HG02571 (cell line): ENCODE data around the gene PHF21B.

ENCODE experiments used
- ATAC-seq: cut with Tn5 transposase; IDR thresholded peaks from one replicate; pipeline ENCODE4 v1.9.1; 2021; ENCODE audit warnings: mild to moderate bottlenecking, moderate library complexity; ENCODE audit not compliant: unreplicated experiment

Gene PHF21B

GRCh38 chr22:44992166-44992565, 17.6 kb downstream of the PHF21B start:
- ATAC-seq: no peak

- no peak for ATAC-seq
Measured at GRCh38 chr22:44991218-44991617, 18.6 kb downstream of the PHF21B start.

GRCh38 chr22:44990810-44991209, 19.0 kb downstream of the PHF21B start:
- no peak for ATAC-seq

GRCh38 chr22:44990328-44990727, 19.5 kb downstream of the PHF21B start:
- ATAC-seq: no peak

GRCh38 chr22:44988671-44989070, 21.1 kb downstream of the PHF21B start:
- ATAC-seq: no peak

- ATAC-seq: no peak
Measured at GRCh38 chr22:44986926-44987325, 22.9 kb downstream of the PHF21B start.

GRCh38 chr22:44985906-44986527, 23.8 kb downstream of the PHF21B start:
- ATAC-seq: no peak

- ATAC-seq: no peak
Measured at GRCh38 chr22:44983878-44984482, 25.8 kb downstream of the PHF21B start.

- ATAC-seq: no peak
Measured at GRCh38 chr22:44982445-44982844, 27.4 kb downstream of the PHF21B start.

GRCh38 chr22:44981857-44982256, 27.9 kb downstream of the PHF21B start:
- ATAC-seq: no peak

GRCh38 chr22:44979154-44979553, 30.7 kb downstream of the PHF21B start:
- no peak for ATAC-seq

GRCh38 chr22:44975427-44976262, 34.2 kb downstream of the PHF21B start:
- ATAC-seq: no peak

- ATAC-seq: no peak
Measured at GRCh38 chr22:44974454-44974853, 35.4 kb downstream of the PHF21B start.

- ATAC-seq: no peak
Measured at GRCh38 chr22:44973829-44974228, 36.0 kb downstream of the PHF21B start.

- no peak for ATAC-seq
Measured at GRCh38 chr22:44972363-44973083, 37.3 kb downstream of the PHF21B start.

- ATAC-seq: no peak
Measured at GRCh38 chr22:44971651-44972362, 38.0 kb downstream of the PHF21B start.

GRCh38 chr22:44970291-44970690, 39.5 kb downstream of the PHF21B start:
- no peak for ATAC-seq

GRCh38 chr22:44969817-44970216, 40.0 kb downstream of the PHF21B start:
- ATAC-seq: no peak

GRCh38 chr22:44968736-44969135, 41.1 kb downstream of the PHF21B start:
- ATAC-seq: no peak

- ATAC-seq: no peak
Measured at GRCh38 chr22:44965171-44965570, 44.6 kb downstream of the PHF21B start.

GRCh38 chr22:44964722-44965078, 45.1 kb downstream of the PHF21B start:
- ATAC-seq: no peak
